PC-3 (cell line): ENCODE results near the gene SHC4. TPM values are rescaled to one million over a fixed set of nuclear protein-coding genes. Genes with fewer than 3 reads are reported as not detected.
"Not testable (repeated sequence)": the region's sequence is repeated elsewhere in the genome, so short reads cannot be mapped to it uniquely, and the experiment has no call there.

ENCODE experiments used
- ATAC-seq: fragments of 200-7000 bp; cut with Tn5 transposase; 2 replicates; pipeline ENCODE4 v1.9.1; 2020; ENCODE audit warnings: mild to moderate bottlenecking, moderate library complexity
- BruUV-seq: library from RNA; stranded (reverse); fragments of 400-500 nt; replicated peaks from 2 replicates; lab custom pipeline; 2021; lab: Mats Ljungman, UMichigan
- CTCF ChIA-PET: fragments of 300-600 bp; sonication (Branson Sonifier 250); formaldehyde crosslinking; loops from one replicate; lab custom pipeline; 2022; ENCODE audit warnings: antibody characterized with exemption; lab: Charles Lee
- POLR2A ChIA-PET: fragments of 300-600 bp; sonication (Branson Sonifier 250); formaldehyde crosslinking; loops from one replicate; lab custom pipeline; 2022; ENCODE audit warnings: antibody characterized with exemption; ENCODE audit not compliant: unreplicated experiment; lab: Charles Lee
- DNase-seq: peaks from one replicate; pipeline ENCODE4 v3.0.0-alpha.2; 2015
- H2AFZ ChIP-seq: fragments of 300-600 bp; sonication (generic); 2 replicates; pipeline ENCODE4 v1.6.0; 2016; ENCODE audit warnings: antibody characterized with exemption, low read length
- H3F3A ChIP-seq: fragments of 300-600 bp; sonication (generic); one replicate; pipeline ENCODE4 v1.6.0; 2017; ENCODE audit warnings: antibody characterized with exemption, low read length, control low read depth, mild to moderate bottlenecking; ENCODE audit not compliant: unreplicated experiment
- H3K27ac ChIP-seq: fragments of 300-600 bp; sonication (generic); 2 replicates; pipeline ENCODE4 v1.5.1; 2016; ENCODE audit warnings: mild to moderate bottlenecking, low read length
- H3K27me3 ChIP-seq: fragments of 300-600 bp; sonication (generic); 2 replicates; pipeline ENCODE4 v1.6.1; 2016; ENCODE audit warnings: low read length, mixed read lengths
- H3K36me3 ChIP-seq: fragments of 300-600 bp; sonication (generic); 2 replicates; pipeline ENCODE4 v1.6.1; 2016; ENCODE audit warnings: low read depth, mixed run types, low read length, mixed read lengths
- H3K4me1 ChIP-seq: fragments of 300-600 bp; sonication (generic); 2 replicates; pipeline ENCODE4 v1.5.1; 2016; ENCODE audit warnings: low read length; ENCODE audit not compliant: insufficient read depth
- H3K4me2 ChIP-seq: fragments of 300-600 bp; sonication (generic); 2 replicates; pipeline ENCODE4 v1.6.0; 2016; ENCODE audit warnings: low read length
- H3K4me3 ChIP-seq: fragments of 300-600 bp; sonication (generic); 2 replicates; pipeline ENCODE4 v1.5.1; 2016; ENCODE audit warnings: mild to moderate bottlenecking, low read length, mixed read lengths
- H3K79me2 ChIP-seq: fragments of 300-600 bp; sonication (generic); 2 replicates; pipeline ENCODE4 v1.6.1; 2017; ENCODE audit warnings: low read length, mixed read lengths
- H3K9ac ChIP-seq: fragments of 300-600 bp; sonication (generic); 2 replicates; pipeline ENCODE4 v1.6.0; 2016; ENCODE audit warnings: mild to moderate bottlenecking, low read length
- H3K9me2 ChIP-seq: fragments of 300-600 bp; sonication (generic); replicated peaks from 2 replicates; pipeline ENCODE4 v1.6.1; 2016; ENCODE audit warnings: mixed run types, low read length, mixed read lengths
- H3K9me3 ChIP-seq: fragments of 300-600 bp; sonication (generic); 2 replicates; pipeline ENCODE4 v1.6.1; 2016; ENCODE audit warnings: low read length, mixed read lengths
- H4K20me1 ChIP-seq: fragments of 300-600 bp; sonication (generic); 2 replicates; pipeline ENCODE4 v1.6.1; 2016; ENCODE audit warnings: low read length, mixed read lengths
- EZH2 ChIP-seq: fragments of 300-600 bp; sonication (generic); IDR thresholded peaks from one replicate; pipeline ENCODE4 v1.6.1; 2017; ENCODE audit warnings: antibody characterized with exemption, mild to moderate bottlenecking, low read length; ENCODE audit not compliant: unreplicated experiment
- EZH2phosphoT487 ChIP-seq: fragments of 300-600 bp; sonication (generic); IDR thresholded peaks from 2 replicates; pipeline ENCODE4 v1.6.1; 2018; ENCODE audit warnings: mild to moderate bottlenecking, antibody characterized with exemption, low read length, borderline replicate concordance
- intact Hi-C: fragments of 100-400 bp; cut with micrococcal nuclease; formaldehyde crosslinking; loops from 2 replicates; pipeline ENCODE4 v1.9.0; 2023
- total RNA-seq: library from RNA; depleted of rRNA; stranded (reverse); fragments of >200 nt; gene quantifications from 2 replicates; pipeline ENCODE4 v1.2.3, GENCODE V29; 2014
- TF ChIP-seq, protein P1 (sequence below): fragments of 300-600 bp; sonication (generic); conservative IDR thresholded peaks from 2 replicates; pipeline ENCODE4 v1.5.1; 2017; ENCODE audit warnings: antibody characterized with exemption, low read depth, mild to moderate bottlenecking, low read length

The SHC4 gene
- total RNA-seq, 1 experiment from 2014 or later = 2.4 TPM

DNA sequence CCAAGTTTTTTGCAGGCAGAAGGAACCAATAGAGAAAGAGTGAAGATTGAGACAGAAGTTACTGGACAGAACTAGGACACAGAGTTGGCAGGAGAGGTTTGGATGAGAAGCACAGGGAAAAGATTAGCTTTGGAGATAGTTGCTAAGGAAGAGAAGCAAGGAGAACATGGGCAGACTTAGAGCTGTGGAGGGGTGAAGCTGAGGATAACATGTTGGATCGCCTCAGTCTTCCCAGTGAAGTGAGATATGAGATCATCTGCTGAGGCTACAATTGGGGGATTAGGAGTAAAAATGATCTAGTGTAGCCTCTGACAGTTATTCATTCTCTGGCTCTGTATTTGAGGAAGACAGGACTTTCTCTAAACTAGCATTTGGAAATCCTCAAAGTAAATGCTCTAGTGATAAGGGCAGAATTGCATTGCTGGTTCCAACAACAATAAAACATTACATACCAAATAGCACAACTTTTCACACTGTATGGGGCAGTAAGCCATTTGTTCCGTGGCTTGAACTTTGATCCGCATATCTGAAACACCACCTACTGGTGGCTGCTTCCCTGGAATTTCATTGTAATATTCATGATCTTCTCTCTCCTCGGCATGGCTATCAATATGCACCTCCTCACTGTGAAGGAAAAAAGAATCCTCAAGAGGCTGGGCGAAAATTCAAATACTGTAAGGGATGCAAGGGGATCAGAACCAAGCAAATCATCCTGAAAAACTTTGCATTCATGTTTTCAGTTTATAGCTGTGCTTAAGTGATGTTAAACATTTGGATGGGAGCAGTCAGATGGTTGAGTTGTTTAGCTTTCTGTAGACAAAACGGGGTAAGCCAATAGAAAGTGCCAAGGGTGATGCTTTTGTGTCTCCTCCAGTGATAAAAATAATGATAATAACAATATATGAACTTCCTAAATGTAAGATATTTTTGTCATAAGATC lies 107.9 kb downstream of the SHC4 start:
- Histone ChIP-seq H3K4me2 (peak overlapping the region; percentile 26; the same call in 1 of the 2 replicates), H3K9ac (no peak overlapping the region), H2AFZ (peak overlapping the region; percentile 1), H4K20me1 (no peaks in the 10 kb centered on the region), H3K27ac (no peak overlapping the region), H3F3A (no peaks in the 10 kb centered on the region), H3K4me1 (peaks cover 31% of the 10 kb centered on the region), H3K4me3 (no peak overlapping the region), H3K27me3 (no peaks in the 10 kb centered on the region), H3K9me2 (no peaks in the 10 kb centered on the region), H3K79me2 (no peaks in the 10 kb centered on the region), H3K36me3 (no peaks in the 10 kb centered on the region), H3K9me3 (no peaks in the 10 kb centered on the region)
- POLR2A ChIA-PET = no interaction called here
- DNase-seq = peak; percentile 54
- peak; percentile 45 for ATAC-seq
- intact Hi-C loops = loop anchor here (2.0 to 5.0 kb wide), 2 partner anchors 43 to 497 kb away; partner anchors contain the start of gene CEP152
- TF ChIP-seq EZH2phosphoT487 (no peak), EZH2 (no peak)
- TF ChIP-seq, protein P1, sequence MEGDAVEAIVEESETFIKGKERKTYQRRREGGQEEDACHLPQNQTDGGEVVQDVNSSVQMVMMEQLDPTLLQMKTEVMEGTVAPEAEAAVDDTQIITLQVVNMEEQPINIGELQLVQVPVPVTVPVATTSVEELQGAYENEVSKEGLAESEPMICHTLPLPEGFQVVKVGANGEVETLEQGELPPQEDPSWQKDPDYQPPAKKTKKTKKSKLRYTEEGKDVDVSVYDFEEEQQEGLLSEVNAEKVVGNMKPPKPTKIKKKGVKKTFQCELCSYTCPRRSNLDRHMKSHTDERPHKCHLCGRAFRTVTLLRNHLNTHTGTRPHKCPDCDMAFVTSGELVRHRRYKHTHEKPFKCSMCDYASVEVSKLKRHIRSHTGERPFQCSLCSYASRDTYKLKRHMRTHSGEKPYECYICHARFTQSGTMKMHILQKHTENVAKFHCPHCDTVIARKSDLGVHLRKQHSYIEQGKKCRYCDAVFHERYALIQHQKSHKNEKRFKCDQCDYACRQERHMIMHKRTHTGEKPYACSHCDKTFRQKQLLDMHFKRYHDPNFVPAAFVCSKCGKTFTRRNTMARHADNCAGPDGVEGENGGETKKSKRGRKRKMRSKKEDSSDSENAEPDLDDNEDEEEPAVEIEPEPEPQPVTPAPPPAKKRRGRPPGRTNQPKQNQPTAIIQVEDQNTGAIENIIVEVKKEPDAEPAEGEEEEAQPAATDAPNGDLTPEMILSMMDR = peak; percentile 67
- no TSS peak for BruUV-seq
- CTCF ChIA-PET = interaction anchor here (0.6 kb wide), 1 partner anchor 11 kb away, joined by 4 read pairs; no protein-coding TSS in a partner anchor

DNA sequence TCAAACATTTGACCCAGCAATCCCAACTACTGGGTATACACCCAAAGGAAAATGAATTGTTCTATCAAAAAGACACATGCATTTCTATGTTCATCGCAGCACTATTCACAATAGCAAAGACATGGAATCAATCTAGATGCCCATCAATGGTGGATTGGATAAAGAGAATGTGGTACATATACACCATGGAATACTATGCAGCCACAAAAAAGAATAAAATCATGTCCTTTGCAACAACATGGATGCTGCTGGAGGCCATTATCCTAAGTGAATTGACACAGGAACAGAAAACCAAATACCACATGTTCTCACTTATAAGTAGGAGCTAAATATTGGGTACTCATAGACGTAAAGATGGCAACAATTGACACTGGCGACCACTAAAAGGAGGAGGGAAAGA lies 109.3 kb downstream of the SHC4 start:
- H3K9me3 ChIP-seq, BruUV-seq, H3K79me2 ChIP-seq, H3K27me3 ChIP-seq, H3K9ac ChIP-seq, H3K4me3 ChIP-seq, H2AFZ ChIP-seq, H3K36me3 ChIP-seq, CTCF ChIA-PET, DNase-seq, POLR2A ChIA-PET, H3F3A ChIP-seq, ATAC-seq, intact Hi-C loops, H3K27ac ChIP-seq, H3K9me2 ChIP-seq, H4K20me1 ChIP-seq, H3K4me2 ChIP-seq: not testable (repeated sequence)
- H3K4me1 ChIP-seq = peaks cover 25% of the 10 kb centered on the region

DNA sequence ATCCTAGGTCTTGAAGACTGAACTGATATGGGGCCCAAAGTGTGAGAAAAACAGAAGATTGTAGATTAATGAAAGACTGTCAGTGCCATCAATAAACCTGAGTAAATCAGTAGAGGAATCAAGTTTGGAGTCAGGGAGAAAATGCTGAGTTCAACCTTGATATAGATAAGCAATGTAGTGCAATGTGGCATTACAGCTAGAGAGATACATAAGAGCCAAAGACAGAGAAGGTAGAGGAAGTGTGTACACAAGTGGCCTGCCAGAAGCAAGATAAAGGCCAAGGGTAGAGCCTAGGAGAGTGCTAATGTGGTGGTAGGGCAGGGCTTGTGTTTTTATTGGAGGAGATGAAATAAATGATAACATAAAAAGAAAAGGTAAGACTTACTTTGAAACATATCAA lies 111.8 kb downstream of the SHC4 start:
- DNase-seq (no peak), ATAC-seq (no peak)
- CTCF ChIA-PET = no interaction called here
- intact Hi-C loops = no loop called here
- Histone ChIP-seq H3K27ac (no peak overlapping the region), H3K27me3 (no peaks in the 10 kb centered on the region), H3K4me3 (no peak overlapping the region), H3K9ac (no peak overlapping the region), H3K79me2 (no peaks in the 10 kb centered on the region), H3K4me1 (peaks cover 10% of the 10 kb centered on the region), H2AFZ (no peak overlapping the region), H3K9me2 (no peaks in the 10 kb centered on the region), H3K36me3 (no peaks in the 10 kb centered on the region), H3F3A (no peaks in the 10 kb centered on the region), H3K4me2 (no peak overlapping the region), H3K9me3 (no peaks in the 10 kb centered on the region), H4K20me1 (no peaks in the 10 kb centered on the region)
- BruUV-seq = no TSS peak
- POLR2A ChIA-PET = no interaction called here
- no peak for TF ChIP-seq EZH2phosphoT487
- TF ChIP-seq EZH2 = no peak
- TF ChIP-seq, protein P1 = no peak
